ENCODE data around the gene EEIG1. TPM values are rescaled to one million over a fixed set of nuclear protein-coding genes. Genes with fewer than 3 reads are reported as not detected.
A peak's percentile ranks its signal among the peaks of the same experiment; 100 is the strongest.

Gene EEIG1
- total and polyA plus RNA-seq, 3 experiments from 2014 or later: 82.2 to 167 (median 93.3) TPM

DNA sequence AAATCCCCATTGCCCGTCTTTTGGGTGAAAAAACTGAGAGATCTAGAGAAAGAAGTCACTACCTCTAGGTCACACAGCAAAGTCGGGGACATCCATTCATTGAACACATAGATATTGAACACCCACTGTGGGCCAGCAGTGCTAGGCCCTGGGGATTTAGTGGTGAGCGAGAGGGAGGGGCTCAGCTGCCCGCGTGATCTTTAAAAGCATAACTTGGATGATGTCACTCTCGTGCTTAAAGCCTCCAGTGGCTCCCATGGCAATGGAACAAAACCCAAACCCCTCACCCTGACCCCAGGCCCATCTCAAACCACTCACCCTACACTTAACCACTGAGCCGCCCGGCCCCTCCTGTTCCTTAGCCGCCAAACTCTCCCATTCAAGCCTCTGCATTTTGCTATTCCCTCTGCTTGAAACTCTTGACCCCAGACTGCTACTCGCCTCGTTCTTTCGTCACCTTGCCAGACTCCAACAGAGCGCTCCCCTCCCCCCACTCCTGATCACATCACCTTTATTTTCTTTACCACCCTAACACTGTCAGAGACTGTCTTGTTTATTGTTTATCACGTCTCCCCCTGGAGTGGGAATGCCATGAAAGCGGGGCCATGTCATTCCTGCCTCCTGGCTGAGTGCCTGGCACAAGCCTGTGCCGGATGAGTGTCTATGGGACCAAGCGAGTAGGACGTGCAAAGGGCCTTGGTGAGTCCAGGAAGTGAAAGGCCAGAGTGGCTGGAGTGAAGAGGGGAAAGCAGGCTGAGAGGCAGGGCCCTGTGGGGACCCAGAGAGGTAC is 49.5 kb downstream of the EEIG1 start:
- H3K36me3 ChIP-seq (ENCODE audit: insufficient read depth, low read length): no peaks in the 10 kb centered on the region
- Mint-ChIP-seq H3K4me3 (peak overlapping the region; percentile 69 to 91 (median 75)), H3K4me1 (peaks cover 26 to 72% (median 35%) of the 10 kb centered on the region in 3 donors), H3K9me3 (no peaks in the 10 kb centered on the region), H3K27ac (peak overlapping the region in 7 of 8 donors; percentile 7 to 75 (median 35)), H3K36me3 (peaks cover 0 to 13% (median 2%) of the 10 kb centered on the region in 3 donors), H3K27me3 (peaks cover 0 to 5% of the 10 kb centered on the region in 2 donors)
- no peaks in the 10 kb centered on the region for H3K9me3 ChIP-seq (ENCODE audit: low read length)
- no peak for DNase-seq
- peak overlapping the region; percentile 41 for H3K27ac ChIP-seq (ENCODE audit: low read depth, low read length)
- CTCF ChIA-PET: interaction anchor here (1.5 to 1.9 kb wide), 3 partner anchors 11 to 24 kb away, joined by 5 to 16 read pairs (median 6); no protein-coding TSS in a partner anchor
- H3K27me3 ChIP-seq (ENCODE audit: insufficient read depth, low read length, poor library complexity, severe bottlenecking): no peaks in the 10 kb centered on the region
- peak overlapping the region; percentile 69 for H3K4me3 ChIP-seq (ENCODE audit: low read length)
- POLR2A ChIA-PET: interaction anchor here (1.5 kb wide), 1 partner anchor 102 kb away, joined by 3 read pairs; no protein-coding TSS in a partner anchor
- peaks cover 47% of the 10 kb centered on the region for H3K4me1 ChIP-seq (ENCODE audit: insufficient read depth, low read length)

Other genes with a start within 250 kb of the EEIG1 start
- 10 to 100 TPM; 30.7 to 33.7 TPM for gene TOR2A, start 245.7 kb downstream of the EEIG1 start, total RNA-seq
- gene TOR2A, start 245.7 kb downstream of the EEIG1 start, polyA plus RNA-seq: 37.0 TPM
- gene SH2D3C, start 202.3 kb downstream of the EEIG1 start, total RNA-seq: 10 to 100 TPM; 13.9 to 14.1 TPM
- gene SH2D3C, start 202.3 kb downstream of the EEIG1 start, polyA plus RNA-seq: 50.7 TPM
- 100 to 1,000 TPM; 108 to 111 TPM for gene CDK9, start 195.0 kb downstream of the EEIG1 start, total RNA-seq
- 72.3 TPM for gene CDK9, start 195.0 kb downstream of the EEIG1 start, polyA plus RNA-seq
- 100 to 1,000 TPM; 110 to 111 TPM for gene FPGS, start 178.1 kb downstream of the EEIG1 start, total RNA-seq
- gene FPGS, start 178.1 kb downstream of the EEIG1 start, polyA plus RNA-seq: 68.0 TPM
- gene ENG, start 126.3 kb downstream of the EEIG1 start, total RNA-seq: 10 to 100 TPM; 18.9 to 19.3 TPM
- 7.9 TPM for gene ENG, start 126.3 kb downstream of the EEIG1 start, polyA plus RNA-seq
- gene AK1, start 103.3 kb downstream of the EEIG1 start, total RNA-seq: 10 to 100 TPM; 15.8 to 20.0 TPM
- 0.23 TPM for gene AK1, start 103.3 kb downstream of the EEIG1 start, polyA plus RNA-seq
- gene ST6GALNAC6, start 81.4 kb downstream of the EEIG1 start, total RNA-seq: 10 to 100 TPM; 52.3 to 54.0 TPM
- 54.7 TPM for gene ST6GALNAC6, start 81.4 kb downstream of the EEIG1 start, polyA plus RNA-seq
- gene ST6GALNAC4, start 63.9 kb downstream of the EEIG1 start, total RNA-seq: 10 to 100 TPM; 32.9 to 43.2 TPM
- gene ST6GALNAC4, start 63.9 kb downstream of the EEIG1 start, polyA plus RNA-seq: 28.7 TPM
- gene PIP5KL1, start 50.2 kb downstream of the EEIG1 start, total RNA-seq: 1 to 10 TPM; 1.4 to 2.5 TPM
- 0.89 TPM for gene PIP5KL1, start 50.2 kb downstream of the EEIG1 start, polyA plus RNA-seq
- 10 to 100 TPM; 73.8 to 75.5 TPM for gene DPM2, start 43.1 kb downstream of the EEIG1 start, total RNA-seq
- gene DPM2, start 43.1 kb downstream of the EEIG1 start, polyA plus RNA-seq: 52.2 TPM
- gene NAIF1, start 86.3 kb upstream of the EEIG1 start, total RNA-seq: 10 to 100 TPM; 13.1 to 14.0 TPM
- 13.5 TPM for gene NAIF1, start 86.3 kb upstream of the EEIG1 start, polyA plus RNA-seq
- gene SLC25A25, start 87.2 kb upstream of the EEIG1 start, total RNA-seq: 10 to 100 TPM; 17.7 to 17.8 TPM
- 19.8 TPM for gene SLC25A25, start 87.2 kb upstream of the EEIG1 start, polyA plus RNA-seq
- 10 to 100 TPM; 67.0 to 68.3 TPM for gene PTGES2, start 146.7 kb upstream of the EEIG1 start, total RNA-seq
- 51.7 TPM for gene PTGES2, start 146.7 kb upstream of the EEIG1 start, polyA plus RNA-seq
- gene LCN2, start 168.5 kb upstream of the EEIG1 start, total RNA-seq: not detected
- not detected for gene LCN2, start 168.5 kb upstream of the EEIG1 start, polyA plus RNA-seq
- gene BBLN, start 179.3 kb upstream of the EEIG1 start, total RNA-seq: 10 to 100 TPM; 75.5 to 78.4 TPM
- gene BBLN, start 179.3 kb upstream of the EEIG1 start, polyA plus RNA-seq: 137 TPM
- gene CIZ1, start 210.6 kb upstream of the EEIG1 start, total RNA-seq: 100 to 1,000 TPM; 114 to 125 TPM
- gene CIZ1, start 210.6 kb upstream of the EEIG1 start, polyA plus RNA-seq: 35.2 TPM
- under 1 TPM; 0.26 to 0.66 TPM for gene DNM1, start 222.4 kb upstream of the EEIG1 start, total RNA-seq
- 0.18 TPM for gene DNM1, start 222.4 kb upstream of the EEIG1 start, polyA plus RNA-seq